Vagina (tissue), 2 donors: ENCODE data around the gene KIAA1755. TPM values are rescaled to one million over a fixed set of nuclear protein-coding genes. Genes with fewer than 3 reads are reported as not detected.
A peak's percentile ranks its signal among the peaks of the same experiment; 100 is the strongest.

Experiments
- DNase-seq, 2 donors: peaks; one replicate each; pipeline ENCODE4 v3.0.0-alpha.2; 2017; ENCODE audit errors: extremely low spot score in 2 of 2
- H3K27ac ChIP-seq: fragments of 200-600 bp; sonication (generic); one replicate; pipeline ENCODE4 v1.5.1; 2019
- H3K27me3 ChIP-seq: fragments of 200-600 bp; sonication (generic); one replicate; pipeline ENCODE4 v1.5.1; 2019
- H3K36me3 ChIP-seq, 2 donors: fragments of 200-600 bp; sonication (generic); one replicate each; pipeline ENCODE4 v1.5.1; 2017 to 2019
- H3K4me1 ChIP-seq: fragments of 200-600 bp; sonication (generic); one replicate; pipeline ENCODE4 v1.5.1; 2019
- H3K4me3 ChIP-seq, 2 donors: fragments of 200-600 bp; sonication (generic); 1 replicate in 1 of 2; 2 replicates in 1 of 2; pipeline ENCODE4 v1.5.1; 2016 to 2019
- H3K9me3 ChIP-seq: fragments of 200-600 bp; sonication (generic); one replicate; pipeline ENCODE4 v1.5.1; 2019
- CTCF ChIP-seq, 3 experiments: fragments of 450-650 bp in 2 of 3; fragments of 200-600 bp in 1 of 3; sonication (generic) in 1 of 3; IDR thresholded peaks; one replicate each; pipeline ENCODE4 v1.5.1; 2017 to 2019; ENCODE audit warnings: antibody characterized with exemption in 3 of 3, mild to moderate bottlenecking in 2 of 3, moderate library complexity in 2 of 3
- POLR2A ChIP-seq, 2 donors: fragments of 450-650 bp; IDR thresholded peaks; one replicate each; pipeline ENCODE4 v1.6.1; 2017; ENCODE audit warnings: antibody characterized with exemption in 2 of 2, mild to moderate bottlenecking in 2 of 2, moderate library complexity in 2 of 2
- POLR2AphosphoS5 ChIP-seq, 2 donors: sonication (generic); formaldehyde crosslinking; IDR thresholded peaks; one replicate each; pipeline ENCODE4 v1.9.0; 2017; ENCODE audit warnings: antibody characterized with exemption in 2 of 2, mild to moderate bottlenecking in 2 of 2, low read depth in 1 of 2; ENCODE audit not compliant: insufficient read depth in 1 of 2
- intact Hi-C: fragments of 100-400 bp; cut with DNase I; formaldehyde crosslinking; loops from one replicate; pipeline ENCODE4 v1.15.1; 2023
- total RNA-seq: library from RNA; depleted of rRNA; stranded (reverse); fragments of >200 nt; gene quantifications from one replicate; pipeline ENCODE4 v1.2.3, GENCODE V29; 2016

KIAA1755 gene
- total RNA-seq, 1 donor from 2014 or later, result 2.7 TPM

- TF ChIP-seq CTCF (IDR thresholded peaks at IDR 0.05) (no peak), POLR2AphosphoS5 (IDR thresholded peaks at IDR 0.05; ENCODE audit: insufficient read depth in 1 of 2, low read depth in 1 of 2) (no peak), POLR2A (IDR thresholded peaks at IDR 0.05) (no peak)
- intact Hi-C loops, result no loop called here
These were observed 40.8 kb upstream of the KIAA1755 start for GRCh38 chr20:38301309-38301708.

GRCh38 chr20:38300438-38300837, 39.9 kb upstream of the KIAA1755 start:
- no peak overlapping the region for H3K4me3 ChIP-seq
- H3K27me3 ChIP-seq, result no peaks in the 10 kb centered on the region
- no peak for DNase-seq
- no peaks in the 10 kb centered on the region for H3K9me3 ChIP-seq
- H3K36me3 ChIP-seq, result no peaks in the 10 kb centered on the region
- peaks cover 25% of the 10 kb centered on the region for H3K4me1 ChIP-seq
- no peak for TF ChIP-seq CTCF (IDR thresholded peaks at IDR 0.05)
- TF ChIP-seq POLR2A (IDR thresholded peaks at IDR 0.05), result no peak
- no peak for TF ChIP-seq POLR2AphosphoS5 (IDR thresholded peaks at IDR 0.05; ENCODE audit: insufficient read depth in 1 of 2, low read depth in 1 of 2)
- intact Hi-C loops, result no loop called here
- H3K27ac ChIP-seq, result peak overlapping the region; percentile 82

More at GRCh38 chr20:38301309-38301708, 40.8 kb upstream of the KIAA1755 start:
- Histone ChIP-seq H3K9me3 (no peaks in the 10 kb centered on the region), H3K27me3 (no peaks in the 10 kb centered on the region), H3K4me3 (no peak overlapping the region), H3K27ac (no peak overlapping the region), H3K36me3 (no peaks in the 10 kb centered on the region), H3K4me1 (peaks cover 25% of the 10 kb centered on the region)
- DNase-seq, result no peak

- Histone ChIP-seq H3K4me1 (peaks cover 25% of the 10 kb centered on the region), H3K27ac (peak overlapping the region; percentile 82), H3K27me3 (no peaks in the 10 kb centered on the region), H3K9me3 (no peaks in the 10 kb centered on the region), H3K36me3 (no peaks in the 10 kb centered on the region), H3K4me3 (no peak overlapping the region)
- intact Hi-C loops, result loop anchor here (10.0 kb wide), 1 partner anchor 55 kb away; no protein-coding TSS in a partner anchor
- TF ChIP-seq POLR2A (IDR thresholded peaks at IDR 0.05), result no peak
- TF ChIP-seq CTCF (IDR thresholded peaks at IDR 0.05), result no peak
- TF ChIP-seq POLR2AphosphoS5 (IDR thresholded peaks at IDR 0.05; ENCODE audit: insufficient read depth in 1 of 2, low read depth in 1 of 2), result no peak
- no peak for DNase-seq
These were observed 39.4 kb upstream of the KIAA1755 start for GRCh38 chr20:38299963-38300362.

GRCh38 chr20:38298768-38299288, 38.3 kb upstream of the KIAA1755 start:
- peak in 1 of 2 donors; percentile 96 for DNase-seq
- H3K27me3 ChIP-seq, result no peaks in the 10 kb centered on the region
- TF ChIP-seq CTCF (IDR thresholded peaks at IDR 0.05) (no peak), POLR2AphosphoS5 (IDR thresholded peaks at IDR 0.05; ENCODE audit: insufficient read depth in 1 of 2, low read depth in 1 of 2) (peak; percentile 77 to 89), POLR2A (IDR thresholded peaks at IDR 0.05) (no peak)
- intact Hi-C loops, result loop anchor here (10.0 kb wide), 1 partner anchor 54 kb away; no protein-coding TSS in a partner anchor
- H3K4me1 ChIP-seq, result peaks cover 25% of the 10 kb centered on the region
- H3K9me3 ChIP-seq, result no peaks in the 10 kb centered on the region
- no peaks in the 10 kb centered on the region for H3K36me3 ChIP-seq
- H3K27ac ChIP-seq, result peak overlapping the region; percentile 82
- H3K4me3 ChIP-seq, result no peak overlapping the region

- H3K27ac ChIP-seq, result peak overlapping the region; percentile 82
- H3K36me3 ChIP-seq, result no peaks in the 10 kb centered on the region
- no peaks in the 10 kb centered on the region for H3K9me3 ChIP-seq
- intact Hi-C loops, result loop anchor here (10.0 kb wide), 1 partner anchor 53 kb away; no protein-coding TSS in a partner anchor
- no peak for DNase-seq
- H3K4me1 ChIP-seq, result peaks cover 25% of the 10 kb centered on the region
- H3K27me3 ChIP-seq, result no peaks in the 10 kb centered on the region
- no peak for TF ChIP-seq CTCF (IDR thresholded peaks at IDR 0.05)
- no peak for TF ChIP-seq POLR2A (IDR thresholded peaks at IDR 0.05)
- TF ChIP-seq POLR2AphosphoS5 (IDR thresholded peaks at IDR 0.05; ENCODE audit: insufficient read depth in 1 of 2, low read depth in 1 of 2), result no peak
- no peak overlapping the region for H3K4me3 ChIP-seq
These were observed 37.6 kb upstream of the KIAA1755 start for GRCh38 chr20:38297916-38298674.
